ENCODE results near the gene ABHD2.
"Not testable (repeated sequence)": the region's sequence is repeated elsewhere in the genome, so short reads cannot be mapped to it uniquely, and the experiment has no call there.

The ABHD2 gene

DNA sequence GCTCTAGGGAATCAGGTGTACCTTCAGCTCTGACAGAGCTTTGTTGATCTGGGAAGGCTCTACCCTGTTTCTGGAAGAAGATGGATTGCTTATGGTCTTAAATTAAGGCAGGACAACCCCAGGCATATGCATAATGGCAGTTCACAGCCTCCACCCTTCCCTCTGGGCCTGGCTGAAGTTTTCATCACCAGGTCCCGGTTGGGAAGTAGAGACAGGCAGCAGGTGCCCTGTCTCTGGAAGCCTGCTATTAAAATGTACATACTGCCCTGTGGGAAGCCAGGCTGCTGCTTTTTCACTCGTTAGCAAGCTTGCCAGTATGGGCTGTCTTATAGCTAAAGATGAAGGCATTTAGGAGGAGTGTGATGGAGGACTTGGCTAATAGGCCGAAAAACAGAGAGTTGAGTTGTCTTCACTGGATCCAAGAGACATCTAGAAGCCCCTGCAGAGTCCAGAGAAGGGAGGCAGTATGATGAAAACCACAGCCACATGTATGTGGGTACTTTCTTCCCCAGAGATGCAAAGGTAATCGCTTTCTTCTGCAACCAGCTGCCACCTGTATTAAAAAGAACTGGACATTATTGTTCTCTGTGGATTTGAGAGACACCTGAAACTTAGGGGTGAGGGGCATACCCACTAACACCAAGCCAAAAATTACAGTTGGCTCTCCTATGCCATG lies 34.4 kb downstream of the ABHD2 start:
- no peak for DNase-seq

DNA sequence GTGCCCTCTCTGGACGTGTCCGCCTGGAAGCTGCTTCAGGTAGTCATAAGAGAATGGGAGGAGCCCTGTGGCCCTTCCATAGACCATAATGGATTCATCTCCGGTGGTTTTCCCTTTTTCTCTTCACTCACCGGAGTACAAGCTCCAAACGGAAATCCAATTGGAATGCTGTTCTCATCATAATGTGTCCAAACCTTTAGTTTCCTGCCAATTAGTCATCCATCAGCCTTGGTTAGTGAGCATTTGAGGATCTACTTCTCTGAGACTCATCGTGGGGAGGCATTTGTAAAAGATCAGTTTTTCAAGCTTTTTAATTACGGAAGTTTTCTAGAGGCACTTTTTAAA lies 34.9 kb downstream of the ABHD2 start:
- no peak for DNase-seq

DNA sequence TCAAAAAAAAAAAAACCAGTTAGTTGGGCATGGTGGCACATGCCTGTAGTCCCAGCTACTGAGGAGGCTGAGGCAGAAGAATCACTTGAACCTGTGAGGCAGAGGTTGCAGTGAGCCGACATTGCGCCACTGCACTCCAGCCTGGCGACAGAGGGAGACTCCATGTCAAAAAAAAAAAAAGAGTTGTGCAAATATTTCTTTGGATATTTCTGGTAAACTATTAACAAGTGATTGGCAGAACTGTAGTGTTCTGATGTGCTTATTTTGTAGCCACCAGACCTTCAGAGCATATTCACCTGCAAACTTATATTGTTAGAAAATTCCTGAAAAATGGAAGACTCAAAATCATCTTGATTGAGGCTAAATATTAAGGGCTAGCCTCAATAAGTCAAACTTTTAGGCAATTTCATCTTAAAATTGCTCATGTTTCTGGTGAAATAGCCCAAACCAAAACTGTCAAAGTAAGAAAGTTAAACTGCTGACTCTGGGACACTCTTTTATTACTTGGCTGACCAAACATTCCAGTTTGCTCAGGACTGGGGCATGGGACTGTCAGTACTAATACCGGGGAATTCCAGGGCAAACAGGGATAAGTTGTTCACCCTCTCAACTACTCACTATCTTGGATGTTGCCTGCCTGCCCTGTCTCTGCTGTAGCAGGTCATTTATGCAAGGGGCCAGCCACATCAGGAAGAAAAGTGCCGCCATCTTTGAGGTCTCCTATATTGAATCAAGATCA lies 37.0 kb downstream of the ABHD2 start:
- DNase-seq, result no peak

DNA sequence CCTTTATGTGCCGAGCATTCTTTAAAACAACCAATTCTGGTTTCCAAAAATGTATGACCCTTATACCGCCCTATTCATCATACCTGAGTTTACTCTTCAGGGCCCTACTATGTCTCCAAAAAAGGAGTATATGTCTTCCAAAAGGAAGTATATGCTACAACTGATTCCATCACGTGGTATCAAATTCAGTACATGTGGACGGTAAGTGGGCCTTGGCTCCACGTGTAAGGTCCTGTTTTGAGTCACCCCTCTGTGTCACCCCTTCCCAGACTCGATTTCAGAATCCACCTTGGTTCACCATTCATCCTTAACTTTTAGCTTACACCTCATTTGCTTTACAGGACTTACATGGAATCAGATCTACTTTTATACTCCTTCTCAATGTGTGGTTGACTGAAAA lies 37.8 kb downstream of the ABHD2 start:
- DNase-seq, result no peak

DNA sequence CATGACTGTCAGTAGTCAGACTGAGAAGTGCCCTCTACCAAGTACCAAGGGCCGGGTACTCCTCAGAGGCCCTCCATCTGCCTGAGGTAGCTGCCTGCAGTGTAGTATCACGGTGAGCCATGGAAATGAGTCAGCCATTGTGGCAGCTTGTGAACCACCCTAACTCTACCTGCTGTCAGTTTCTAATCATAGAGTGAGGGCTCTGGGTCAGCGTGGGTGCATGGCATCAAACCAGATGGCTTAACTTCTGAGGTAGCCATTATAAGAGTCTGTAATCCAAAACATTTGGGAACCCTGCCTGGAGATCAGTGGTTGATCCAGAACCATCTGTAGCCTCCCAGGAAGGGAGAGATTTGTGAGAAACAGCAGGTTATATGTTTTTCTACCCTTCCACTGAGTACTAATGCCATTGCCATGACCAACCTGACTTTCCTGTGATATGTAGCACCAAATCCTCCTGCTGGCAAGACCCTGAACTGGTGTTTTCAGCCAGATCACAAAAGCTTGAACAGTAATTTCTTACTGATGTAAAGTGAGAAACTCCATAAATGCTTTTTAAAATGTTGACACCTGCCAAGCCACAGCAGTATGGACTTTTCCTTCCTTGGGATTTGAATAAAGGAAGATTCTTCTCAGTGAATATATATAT lies 38.9 kb downstream of the ABHD2 start:
- peak; percentile 13 for DNase-seq

DNA sequence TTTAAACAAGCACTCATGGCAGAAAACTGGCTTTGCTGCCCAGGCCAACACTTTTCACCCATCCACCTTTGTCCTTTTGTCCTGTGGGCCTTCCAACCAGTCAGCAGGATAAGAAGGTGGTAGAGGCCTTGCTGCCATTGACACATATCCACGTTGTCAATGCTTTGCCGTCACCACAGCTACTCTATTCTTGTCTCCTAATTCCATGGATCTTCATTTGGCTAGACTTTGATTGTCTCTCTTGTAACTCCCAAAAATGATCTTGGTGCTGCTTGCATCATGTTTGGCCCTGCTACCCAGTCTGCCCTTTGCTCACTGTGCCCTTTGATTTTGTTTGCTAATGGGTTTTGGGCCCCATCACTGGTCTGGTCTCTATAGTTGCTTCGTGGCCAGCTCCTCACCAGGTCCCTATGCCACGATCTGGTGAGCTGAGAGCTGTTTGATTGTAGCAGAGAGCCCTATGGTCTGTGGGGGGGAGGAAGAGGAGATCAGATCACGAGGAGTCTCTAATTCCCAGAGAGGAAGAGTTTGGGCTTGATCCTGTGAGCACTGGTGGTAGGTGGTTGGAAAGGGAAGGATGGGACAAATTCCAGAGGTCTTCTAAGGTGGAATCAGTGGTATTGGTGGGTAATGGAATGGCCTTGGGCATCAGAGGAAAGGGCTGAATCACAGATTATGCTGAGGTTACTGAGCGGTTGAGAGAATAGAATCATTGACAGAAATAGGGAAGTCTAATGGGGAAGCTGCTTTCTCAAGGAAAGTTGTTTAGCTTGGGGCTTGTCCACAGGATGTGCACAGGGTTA lies 40.3 kb downstream of the ABHD2 start:
- no peak for DNase-seq

DNA sequence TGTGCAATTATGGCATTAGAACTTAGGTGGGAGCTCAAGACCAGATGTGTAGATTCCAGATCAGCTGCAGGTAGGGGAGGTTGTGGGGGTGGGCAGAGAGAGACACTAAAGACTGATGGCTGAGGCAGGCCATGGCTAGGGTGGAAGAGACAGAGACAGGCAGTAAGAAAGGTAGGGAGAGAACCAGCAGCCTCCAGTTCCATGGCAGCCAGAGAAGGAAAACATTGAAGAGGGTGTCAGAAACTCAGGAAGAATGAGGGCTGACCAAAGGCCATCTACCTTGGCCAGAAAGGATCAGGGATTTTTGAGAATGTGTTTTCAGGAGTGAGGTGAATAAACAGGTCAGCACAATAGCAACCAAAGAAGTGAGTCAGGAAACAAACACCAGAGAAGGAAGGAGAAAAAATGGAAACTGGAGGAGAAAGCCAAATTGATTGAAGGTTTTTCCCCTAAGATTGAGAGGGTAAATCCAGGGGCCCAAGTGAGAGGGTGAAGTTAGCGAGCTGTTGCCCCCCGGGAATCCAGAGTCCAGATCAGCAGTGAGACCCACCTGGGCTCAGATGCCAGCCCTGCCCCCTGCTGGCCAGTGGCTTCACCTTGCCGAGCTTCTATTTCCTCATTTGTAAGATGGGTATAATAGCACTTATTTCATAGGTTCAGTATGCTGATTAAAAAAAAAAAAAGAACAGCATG lies 41.0 kb downstream of the ABHD2 start:
- peak; percentile 47 for DNase-seq

DNA sequence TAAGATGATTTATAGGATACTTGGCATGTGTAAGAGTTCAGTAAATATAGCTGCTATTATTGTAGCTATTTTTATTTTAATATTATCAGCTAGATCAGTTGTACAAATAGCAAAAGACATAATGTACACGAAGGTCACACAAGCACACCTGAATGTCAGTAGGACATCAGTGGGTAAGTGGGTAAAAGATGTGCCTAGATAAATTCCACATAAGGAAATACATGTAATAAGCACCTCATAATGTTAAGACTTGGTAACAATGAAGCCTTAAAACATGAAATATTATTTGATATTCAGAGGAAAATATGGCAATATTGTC lies 41.5 kb downstream of the ABHD2 start:
- no peak for DNase-seq

DNA sequence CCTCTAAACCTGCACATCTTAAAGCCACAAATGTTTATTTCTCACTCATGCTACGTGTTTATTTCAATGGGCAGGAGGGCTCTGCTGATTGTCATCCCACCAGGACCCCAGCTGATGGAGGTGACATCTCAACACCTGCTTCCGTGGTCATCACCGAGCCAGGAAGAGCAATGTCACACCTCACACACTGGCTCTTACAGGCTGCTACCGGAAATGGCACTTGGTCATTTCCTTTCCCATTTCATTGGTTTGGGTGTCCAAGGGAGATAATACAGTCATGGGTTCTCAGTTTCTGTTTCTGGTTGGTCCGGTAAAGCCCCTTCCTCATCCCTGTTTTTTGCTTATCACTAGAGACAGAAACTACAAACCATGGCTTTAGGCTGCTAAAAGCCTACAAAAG lies 41.9 kb downstream of the ABHD2 start:
- peak; percentile 82 for DNase-seq

DNA sequence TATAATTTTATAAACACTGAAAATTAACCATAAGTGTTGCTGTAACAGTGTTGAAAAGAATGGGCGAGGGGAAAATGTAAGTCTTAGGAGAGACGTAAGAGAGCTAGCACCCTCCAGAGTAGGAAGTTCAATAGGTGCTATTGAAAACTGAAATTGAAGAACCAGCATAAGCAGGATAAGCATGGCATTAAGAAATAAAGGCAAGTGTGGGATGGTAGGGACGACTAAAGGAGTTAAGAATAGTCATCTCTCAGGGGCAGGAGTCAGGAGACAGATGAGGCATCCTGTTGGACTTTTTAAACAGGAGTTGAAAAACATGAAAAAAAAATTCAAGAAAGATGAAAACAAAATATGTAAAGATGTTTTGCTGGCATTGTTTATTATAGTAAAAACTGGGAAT lies 43.5 kb downstream of the ABHD2 start:
- no peak for DNase-seq

DNA sequence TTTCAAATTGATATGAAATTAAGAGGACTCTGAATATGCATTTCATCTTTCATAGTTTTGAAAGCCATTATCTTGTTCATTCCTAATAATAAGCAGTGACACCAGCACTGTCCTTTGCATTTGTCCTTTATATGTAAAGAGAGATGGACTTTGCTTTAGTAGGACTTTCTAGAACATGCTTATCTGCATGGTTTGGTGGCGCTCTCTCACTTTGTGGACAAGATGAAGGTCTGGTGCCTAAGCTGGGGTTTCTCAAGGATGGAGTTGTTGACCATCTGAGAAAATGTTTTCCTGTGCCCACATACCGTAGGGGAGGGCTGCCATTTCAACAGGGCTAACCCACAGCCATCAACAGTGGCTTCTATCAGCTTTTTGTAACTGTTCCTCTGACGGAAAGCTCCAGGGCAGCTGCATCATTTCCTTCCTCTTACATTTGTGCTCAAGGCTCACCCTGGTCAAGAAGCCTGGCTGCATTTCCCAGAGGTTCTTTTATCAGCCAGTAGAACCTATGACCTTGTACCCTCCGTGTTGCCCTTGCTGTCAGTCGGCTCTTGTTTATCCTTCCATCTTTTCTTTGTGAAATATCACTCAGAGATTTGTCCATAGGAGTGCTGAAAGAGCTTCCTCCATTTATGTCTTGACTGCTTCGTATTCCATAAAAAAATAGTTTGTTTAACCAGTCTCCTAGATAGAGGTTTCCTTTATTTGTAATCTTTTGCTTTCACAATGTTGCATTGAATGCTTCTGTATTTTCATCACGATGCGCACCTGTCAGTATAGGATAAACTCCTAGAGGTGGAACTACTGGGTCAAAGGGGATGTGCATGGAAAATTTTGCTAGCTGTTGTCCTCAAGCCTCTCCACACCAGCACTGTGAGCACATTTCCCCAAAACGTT lies 44.6 kb downstream of the ABHD2 start:
- DNase-seq, result peak; percentile 45

DNA sequence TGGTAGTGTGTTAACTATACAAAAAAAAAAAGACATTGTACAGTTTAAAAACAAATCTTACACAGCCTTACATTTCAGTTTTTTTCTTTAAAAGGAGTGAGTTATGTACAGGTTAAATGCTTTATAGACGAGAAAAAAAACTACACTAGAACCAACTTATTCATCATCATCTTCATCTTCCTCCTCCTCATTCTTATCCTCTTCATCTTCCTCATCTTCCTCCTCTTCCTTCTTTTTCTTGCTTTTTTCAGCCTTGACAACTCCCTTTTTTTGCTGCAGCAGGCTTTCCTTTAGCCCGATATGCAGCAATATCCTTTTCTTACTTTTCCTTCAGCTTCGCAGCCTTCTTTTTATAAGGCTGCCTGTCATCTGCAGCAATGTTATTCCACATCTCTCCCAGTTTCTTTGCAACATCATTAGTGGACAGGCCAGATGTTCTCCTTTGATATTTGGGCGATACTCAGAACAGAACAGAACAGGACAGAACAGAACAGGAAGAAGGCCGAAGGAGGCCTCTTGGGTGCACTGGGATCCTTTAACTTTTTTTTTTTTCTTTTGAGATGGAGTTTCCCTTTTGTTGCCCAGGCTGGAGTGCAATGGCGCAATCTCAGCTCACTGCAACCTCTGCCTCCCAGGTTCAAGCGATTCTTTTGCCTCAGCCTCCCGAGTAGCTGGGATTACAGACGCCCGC lies 47.3 kb downstream of the ABHD2 start:
- DNase-seq, result not testable (repeated sequence)

DNA sequence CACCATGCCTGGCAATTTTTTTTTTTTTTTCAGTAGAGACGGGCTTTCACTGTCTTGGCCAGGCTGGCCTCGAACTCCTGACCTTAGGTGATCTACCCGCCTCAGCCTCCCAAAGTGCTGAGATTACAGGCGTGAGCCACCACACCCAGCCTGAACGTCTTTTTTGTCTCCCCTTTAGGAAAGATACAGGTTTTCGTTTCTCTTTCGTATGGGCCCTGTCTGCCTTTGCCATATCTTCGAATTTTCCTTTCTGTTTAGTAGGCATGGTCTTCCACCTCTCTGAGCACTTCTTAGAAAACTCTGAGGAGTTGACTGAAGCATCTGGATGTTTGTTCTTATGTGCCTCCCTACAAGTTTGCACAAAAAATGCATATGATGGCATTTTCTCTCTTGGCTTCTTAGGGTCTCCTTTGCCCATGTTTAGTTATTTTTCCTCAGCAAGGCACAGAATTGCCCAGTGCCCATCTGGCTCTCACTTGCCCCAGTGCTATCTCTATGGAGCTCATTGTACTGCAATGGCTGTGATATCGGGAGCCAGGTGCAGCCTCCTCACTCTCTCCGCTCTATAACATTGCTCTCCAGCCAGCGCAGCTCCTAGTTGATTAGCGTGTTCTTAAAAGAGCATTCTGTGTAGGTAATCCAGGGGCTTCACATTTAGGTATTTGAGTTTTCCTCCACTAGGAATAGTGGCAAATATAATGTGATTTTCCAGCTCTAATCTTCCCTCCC lies 48.0 kb downstream of the ABHD2 start:
- no peak for DNase-seq

DNA sequence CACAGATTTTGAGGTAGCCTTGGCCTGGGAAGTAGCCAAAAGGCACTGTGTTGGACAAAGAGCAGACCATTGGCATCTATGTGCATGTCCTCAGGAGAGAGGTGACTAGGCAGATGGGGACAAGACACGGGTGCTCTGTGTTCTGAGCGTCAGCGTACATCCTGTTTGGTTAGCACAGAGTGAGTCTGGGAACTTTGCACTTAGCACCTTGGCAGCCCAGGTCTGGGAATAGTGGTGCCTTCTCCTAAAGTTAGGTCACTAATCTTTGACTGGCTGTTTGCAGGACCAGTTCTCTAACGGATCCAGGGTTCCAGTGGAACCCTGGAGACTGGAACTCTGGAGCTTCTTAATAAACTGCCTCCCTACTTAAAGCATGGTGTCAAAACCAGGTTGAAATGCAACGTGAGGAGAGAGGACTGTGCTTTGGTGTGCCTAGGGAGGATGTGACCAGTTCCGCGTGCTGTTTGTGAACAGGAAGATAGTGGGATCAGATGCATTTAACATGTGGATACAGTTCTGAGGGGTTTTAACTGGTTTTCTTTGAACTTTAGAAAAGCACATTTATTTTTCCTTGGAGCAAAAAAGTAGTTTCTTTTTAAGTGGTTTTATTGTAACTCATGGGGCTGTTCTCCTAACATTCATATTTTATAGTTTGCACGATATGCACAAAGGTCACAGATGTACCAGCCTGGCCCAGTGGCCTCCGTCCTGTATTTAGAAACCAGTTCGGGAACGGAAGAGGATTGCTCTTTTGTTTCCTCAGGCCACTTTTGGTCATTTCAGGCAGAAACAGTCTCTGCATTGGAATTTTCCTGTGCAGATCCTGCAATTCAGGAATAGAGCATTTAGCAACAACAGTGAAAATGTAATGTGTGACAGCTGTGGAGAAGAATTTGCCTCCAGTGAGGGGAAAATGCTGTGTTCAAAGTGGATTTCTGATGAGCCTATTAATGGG lies 48.8 kb downstream of the ABHD2 start:
- DNase-seq, result no peak

DNA sequence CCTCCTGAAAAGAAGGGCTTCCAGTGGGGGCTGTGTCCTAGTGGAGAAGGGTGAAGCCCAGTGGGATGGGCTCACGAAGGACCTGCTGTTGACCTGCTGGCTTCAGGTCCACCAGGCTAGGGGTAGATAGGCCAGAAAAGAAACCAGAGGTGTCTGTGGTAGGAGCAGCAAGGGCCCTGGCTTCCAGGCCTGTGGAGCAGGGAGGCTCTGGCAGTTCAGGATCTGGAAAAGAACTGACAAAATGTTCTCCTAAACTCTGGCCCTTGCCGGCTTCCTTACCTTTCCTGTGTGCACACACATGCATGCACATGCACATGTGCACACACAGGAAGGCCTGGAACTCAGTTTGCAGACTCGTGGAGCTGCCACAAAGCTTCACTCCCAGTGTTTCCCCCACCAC lies 49.7 kb downstream of the ABHD2 start:
- DNase-seq, result no peak

DNA sequence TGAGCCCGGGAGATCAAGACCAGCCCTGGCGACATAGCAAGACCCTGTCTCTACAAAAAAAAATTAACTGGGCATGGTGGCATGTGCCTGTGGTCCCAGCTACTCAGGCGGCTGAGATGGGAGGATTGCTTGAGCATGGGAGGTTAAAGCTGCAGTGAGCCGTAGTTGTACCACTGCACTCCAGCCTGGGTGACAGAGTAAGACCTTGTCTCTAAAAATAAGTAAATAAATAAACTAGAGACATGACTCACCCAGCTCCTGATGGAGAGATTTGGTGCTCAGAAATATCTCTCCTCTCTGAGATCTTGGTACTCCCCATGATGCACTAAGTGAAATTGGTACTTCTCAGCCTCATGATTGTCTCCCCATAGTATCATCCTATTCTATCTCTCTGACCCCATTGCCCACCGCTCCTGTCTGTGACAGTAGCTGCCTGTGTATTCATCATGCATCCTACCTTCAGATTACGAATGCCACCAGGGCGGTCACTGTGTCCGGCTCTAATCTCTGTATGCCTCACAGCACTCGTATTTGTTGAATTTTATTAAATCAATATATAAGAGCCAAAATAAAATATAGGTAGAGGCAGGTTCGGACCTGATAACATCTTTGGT lies 50.9 kb downstream of the ABHD2 start:
- no peak for DNase-seq

DNA sequence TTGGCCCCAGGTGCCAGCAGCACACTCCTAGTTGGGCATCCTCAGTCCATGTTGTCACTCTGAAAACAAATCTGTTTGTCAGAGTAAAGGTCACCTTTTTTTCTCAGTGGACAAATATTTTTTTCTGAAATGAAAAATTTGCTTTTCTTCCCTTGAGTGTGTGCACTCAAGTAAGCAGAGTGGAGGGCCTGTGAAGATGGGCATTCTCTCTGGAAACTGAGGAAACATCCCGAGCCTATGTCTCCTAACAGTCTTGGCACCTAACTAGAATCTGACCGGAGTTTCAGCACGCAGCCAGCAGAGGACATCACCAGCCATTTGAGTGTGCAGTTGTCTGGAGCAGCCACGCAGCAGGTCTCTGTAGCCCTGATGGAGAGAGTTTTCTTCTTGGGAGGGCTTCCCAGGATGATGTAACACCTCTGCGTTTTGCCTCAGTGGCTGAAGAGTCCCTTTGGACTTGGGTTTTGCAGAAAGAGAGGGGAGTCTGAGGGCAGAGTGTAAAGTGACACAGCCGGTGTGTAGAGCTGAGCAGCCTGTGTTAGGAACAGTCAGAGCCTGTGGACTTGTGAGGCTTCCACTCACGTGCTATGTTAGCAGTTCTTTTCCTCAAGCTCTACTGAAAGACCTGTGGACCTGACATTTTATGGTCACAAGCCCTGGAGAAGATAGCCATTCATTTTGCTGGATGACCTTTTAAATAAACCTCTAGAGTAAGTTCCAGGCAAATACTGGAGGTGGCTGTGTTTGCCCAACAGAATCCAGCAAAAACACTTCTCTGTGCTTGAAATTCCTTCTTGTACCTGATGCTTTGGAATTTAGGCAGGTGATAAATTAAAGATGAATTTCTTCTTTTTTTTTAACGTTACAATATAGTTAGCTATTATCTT lies 51.6 kb downstream of the ABHD2 start:
- no peak for DNase-seq

DNA sequence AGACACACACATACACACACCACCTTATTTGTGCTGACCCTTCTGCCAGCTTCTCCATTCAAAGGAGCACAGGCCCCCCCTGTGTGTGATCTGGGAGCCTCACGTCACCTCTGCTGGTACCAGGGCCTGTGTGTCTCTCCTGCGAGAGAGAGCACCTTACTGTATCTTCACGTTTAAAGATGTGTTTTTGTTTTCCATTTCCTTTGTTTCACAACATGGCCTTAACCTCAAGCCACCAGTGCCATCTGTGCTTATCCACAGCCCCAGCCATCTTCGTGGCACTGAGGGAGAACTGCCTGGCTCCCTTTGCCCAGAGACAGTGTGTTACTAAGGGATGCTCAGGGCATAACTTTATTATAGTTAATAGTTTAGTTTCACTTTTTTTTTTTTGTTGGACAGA lies 52.3 kb downstream of the ABHD2 start:
- no peak for DNase-seq

All from NK-92 treated with Interleukin-12 subunit alpha and Interleukin-12 subunit beta, amount 100 ng/mL, for 24 hours (cell line).